Activated CD4-positive, alpha-beta memory T cell treated with anti-CD3 and anti-CD28 coated beads, Interleukin-2, amount 10 ng/mL, durations not matched to agents 7 days and 5 days (primary cell): ENCODE measurements around the gene TMEM108. TPM values are rescaled to one million over a fixed set of nuclear protein-coding genes. Genes with fewer than 3 reads are reported as not detected.

ENCODE experiments used
- CTCF ChIA-PET: fragments of 350-600 bp; sonication (Branson Sonifier 250); formaldehyde crosslinking; loops from one replicate; lab custom pipeline; 2021; ENCODE audit warnings: antibody characterized with exemption, inconsistent platforms; lab: Charles Lee
- POLR2A ChIA-PET: fragments of 350-600 bp; sonication (Branson Sonifier 250); formaldehyde crosslinking; loops from one replicate; lab custom pipeline; 2021; ENCODE audit warnings: antibody characterized with exemption; lab: Charles Lee
- DNase-seq: peaks from one replicate; pipeline ENCODE4 v3.0.0-alpha.2; 2020
- H3K27ac Mint-ChIP-seq: one replicate; pipeline ENCODE4 v1.8.0; 2021; ENCODE audit warnings: mild to moderate bottlenecking, mixed read lengths
- H3K27me3 Mint-ChIP-seq: one replicate; pipeline ENCODE4 v1.8.0; 2021; ENCODE audit warnings: mixed read lengths
- H3K36me3 Mint-ChIP-seq: one replicate; pipeline ENCODE4 v1.8.0; 2021; ENCODE audit warnings: low read depth, mixed read lengths
- H3K4me1 Mint-ChIP-seq: one replicate; pipeline ENCODE4 v1.8.0; 2021; ENCODE audit warnings: mixed read lengths
- H3K4me3 Mint-ChIP-seq: one replicate; pipeline ENCODE4 v1.8.0; 2021; ENCODE audit warnings: mild to moderate bottlenecking, mixed read lengths
- H3K9me3 Mint-ChIP-seq: one replicate; pipeline ENCODE4 v1.8.0; 2021; ENCODE audit warnings: mixed read lengths
- total RNA-seq, 2 experiments: library from RNA; stranded (reverse); gene quantifications; one replicate each; pipeline ENCODE4 v1.2.3, GENCODE V29; 2021

Gene TMEM108
- total RNA-seq, 2 experiments from 2014 or later, result not detected

DNA sequence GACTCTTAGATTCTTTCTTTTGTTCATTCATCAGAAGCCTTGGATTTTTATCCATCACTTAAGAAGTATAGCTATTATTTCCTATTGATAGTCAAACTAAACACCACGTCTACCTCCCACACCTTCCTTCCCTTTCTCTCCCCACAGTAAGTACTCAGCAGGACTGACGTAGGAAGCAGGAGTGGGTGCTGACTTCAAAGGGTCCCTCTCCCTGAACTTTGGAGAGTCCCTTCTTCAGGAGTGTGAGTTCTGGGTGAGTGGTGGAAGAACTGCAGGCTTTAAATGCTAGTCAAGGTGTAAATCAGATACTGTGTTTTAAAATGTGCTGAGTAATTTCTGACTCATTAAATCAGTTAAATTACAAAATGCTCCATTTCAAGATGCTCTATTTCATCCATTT lies 235.2 kb downstream of the TMEM108 start:
- ChIA-PET CTCF (no interaction called here), POLR2A (no interaction called here)
- Mint-ChIP-seq H3K36me3 (no peaks in the 10 kb centered on the region), H3K27me3 (peaks cover 13% of the 10 kb centered on the region), H3K27ac (no peak overlapping the region), H3K4me3 (no peak overlapping the region), H3K4me1 (no peaks in the 10 kb centered on the region), H3K9me3 (no peaks in the 10 kb centered on the region)
- DNase-seq, result no peak

DNA sequence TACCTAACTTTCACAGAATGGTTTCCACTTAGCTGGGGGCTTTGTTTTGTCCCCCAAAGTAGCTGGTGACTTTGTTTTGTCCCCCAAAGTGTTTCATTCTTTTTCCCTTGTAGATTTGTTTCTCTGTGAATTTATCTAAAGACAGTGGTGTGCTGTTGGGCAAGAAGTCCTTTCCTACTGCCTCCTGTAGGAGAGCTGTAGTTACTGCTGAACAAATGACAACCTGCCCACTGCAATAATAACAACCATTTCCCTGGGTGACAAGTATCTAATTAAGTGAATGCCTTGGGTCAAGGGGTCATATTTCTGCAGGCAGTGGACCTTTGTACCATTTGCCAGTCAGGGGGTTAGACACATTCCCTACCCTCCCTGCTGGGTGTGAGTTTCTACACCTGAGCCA lies 236.3 kb downstream of the TMEM108 start:
- H3K4me1 Mint-ChIP-seq, result no peaks in the 10 kb centered on the region
- H3K36me3 Mint-ChIP-seq, result no peaks in the 10 kb centered on the region
- no peak overlapping the region for H3K27ac Mint-ChIP-seq
- H3K9me3 Mint-ChIP-seq, result no peaks in the 10 kb centered on the region
- POLR2A ChIA-PET, result no interaction called here
- CTCF ChIA-PET, result no interaction called here
- no peak overlapping the region for H3K4me3 Mint-ChIP-seq
- peaks cover 13% of the 10 kb centered on the region for H3K27me3 Mint-ChIP-seq
- no peak for DNase-seq

DNA sequence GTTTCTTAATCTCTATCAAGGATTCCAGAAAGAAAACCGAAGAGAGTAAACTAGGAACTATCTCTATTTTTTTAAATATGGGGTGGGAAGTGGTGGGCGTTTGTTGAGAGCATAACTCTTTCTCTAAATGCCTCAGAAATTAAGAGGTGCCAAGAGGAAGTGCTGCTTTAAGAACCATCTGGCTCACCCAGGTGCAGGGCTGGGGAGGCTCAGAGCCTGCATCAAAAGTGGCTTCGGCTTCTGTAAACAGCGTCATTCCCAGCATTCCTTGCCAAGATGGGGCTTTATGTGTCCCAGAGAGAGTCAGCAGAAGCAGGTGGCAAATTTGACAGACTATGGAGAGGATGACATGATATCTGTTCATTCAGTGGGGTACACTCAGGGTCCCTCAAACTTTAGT lies 238.4 kb downstream of the TMEM108 start:
- ChIA-PET POLR2A (no interaction called here), CTCF (no interaction called here)
- no peak for DNase-seq
- H3K4me3 Mint-ChIP-seq, result no peak overlapping the region
- no peaks in the 10 kb centered on the region for H3K9me3 Mint-ChIP-seq
- H3K27me3 Mint-ChIP-seq, result peaks cover 11% of the 10 kb centered on the region
- no peaks in the 10 kb centered on the region for H3K36me3 Mint-ChIP-seq
- no peak overlapping the region for H3K27ac Mint-ChIP-seq
- no peaks in the 10 kb centered on the region for H3K4me1 Mint-ChIP-seq

DNA sequence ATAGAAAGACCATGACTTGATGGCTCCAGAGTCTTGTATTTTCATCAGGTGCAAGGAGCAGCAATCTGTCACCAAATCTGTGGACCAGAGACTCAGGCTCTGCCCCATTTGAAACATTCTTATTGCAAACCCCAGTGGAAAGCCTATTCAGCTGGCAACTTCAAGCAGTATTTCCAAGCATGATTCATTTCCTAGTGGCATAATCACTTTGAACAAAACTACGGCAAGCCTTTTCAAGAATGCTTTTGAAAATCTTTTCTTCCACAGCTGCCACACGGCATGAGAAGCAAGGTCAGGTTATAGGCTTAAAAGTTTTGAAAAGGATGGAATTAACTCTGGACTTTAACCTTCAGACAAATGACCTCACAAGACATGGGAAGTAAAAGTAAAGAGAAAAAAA lies 239.6 kb downstream of the TMEM108 start:
- CTCF ChIA-PET, result no interaction called here
- no peaks in the 10 kb centered on the region for H3K4me1 Mint-ChIP-seq
- no peak overlapping the region for H3K4me3 Mint-ChIP-seq
- peaks cover 12% of the 10 kb centered on the region for H3K27me3 Mint-ChIP-seq
- DNase-seq, result no peak
- H3K9me3 Mint-ChIP-seq, result no peaks in the 10 kb centered on the region
- H3K36me3 Mint-ChIP-seq, result no peaks in the 10 kb centered on the region
- POLR2A ChIA-PET, result no interaction called here
- H3K27ac Mint-ChIP-seq, result no peak overlapping the region

DNA sequence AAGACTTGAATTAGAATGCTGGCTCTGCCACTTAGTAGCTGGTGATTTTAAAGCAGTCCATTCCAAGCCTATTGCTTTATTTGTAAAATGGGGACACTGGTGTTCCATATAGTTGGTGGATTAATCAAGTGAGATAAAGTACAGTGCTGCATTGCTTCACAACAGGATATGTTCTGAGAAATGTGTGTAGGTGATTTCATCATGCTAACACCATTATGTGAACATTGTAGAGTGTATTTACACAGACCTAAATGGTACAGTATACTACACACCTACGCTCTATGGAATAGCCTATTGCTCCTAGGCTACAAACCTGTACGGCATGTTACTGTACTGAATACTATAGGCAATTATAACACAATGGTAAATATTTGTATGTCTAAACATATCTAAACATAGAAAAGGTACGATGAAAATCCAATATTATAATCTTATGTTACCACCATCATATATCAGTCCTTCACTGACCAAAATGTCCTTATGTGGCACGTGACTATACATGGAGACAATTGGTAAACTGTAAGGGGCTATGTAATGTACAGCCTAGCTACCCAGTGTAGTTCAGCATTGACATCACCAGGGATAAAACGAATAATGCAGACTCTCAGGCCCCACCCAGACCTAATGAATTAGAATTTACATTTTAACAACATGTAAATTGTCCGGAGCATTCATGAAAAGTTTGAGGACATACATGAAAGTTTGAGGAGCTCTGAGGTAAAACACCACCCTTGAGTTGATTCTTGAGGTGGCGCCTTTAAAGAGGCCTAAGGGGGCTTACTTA lies 240.3 kb downstream of the TMEM108 start:
- Mint-ChIP-seq H3K36me3 (no peaks in the 10 kb centered on the region), H3K27ac (no peak overlapping the region), H3K4me1 (no peaks in the 10 kb centered on the region), H3K27me3 (peaks cover 12% of the 10 kb centered on the region), H3K4me3 (no peak overlapping the region), H3K9me3 (no peaks in the 10 kb centered on the region)
- ChIA-PET POLR2A (no interaction called here), CTCF (no interaction called here)
- no peak for DNase-seq

DNA sequence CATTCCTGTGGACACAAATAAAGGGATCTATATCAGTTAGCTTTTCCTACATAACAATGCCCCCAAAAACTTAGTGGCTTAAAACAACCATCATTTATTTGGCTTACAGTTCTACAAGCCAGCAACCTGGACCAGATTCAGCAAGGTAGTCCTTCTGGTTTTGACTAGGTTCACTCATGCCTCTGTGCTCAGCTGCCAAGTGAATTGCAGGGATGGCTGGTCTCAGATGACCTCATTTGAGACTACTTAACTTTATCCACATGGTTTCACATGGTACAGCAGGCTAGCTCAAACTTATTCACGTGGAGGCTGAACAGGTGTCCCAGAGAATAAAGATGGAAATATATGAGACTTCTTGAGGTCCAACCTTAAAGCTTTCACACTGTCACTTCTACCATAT lies 242.4 kb downstream of the TMEM108 start:
- Mint-ChIP-seq H3K27me3 (peaks cover 6% of the 10 kb centered on the region), H3K9me3 (no peaks in the 10 kb centered on the region), H3K4me3 (no peak overlapping the region), H3K4me1 (no peaks in the 10 kb centered on the region), H3K27ac (no peak overlapping the region), H3K36me3 (no peaks in the 10 kb centered on the region)
- POLR2A ChIA-PET, result no interaction called here
- CTCF ChIA-PET, result no interaction called here
- no peak for DNase-seq

DNA sequence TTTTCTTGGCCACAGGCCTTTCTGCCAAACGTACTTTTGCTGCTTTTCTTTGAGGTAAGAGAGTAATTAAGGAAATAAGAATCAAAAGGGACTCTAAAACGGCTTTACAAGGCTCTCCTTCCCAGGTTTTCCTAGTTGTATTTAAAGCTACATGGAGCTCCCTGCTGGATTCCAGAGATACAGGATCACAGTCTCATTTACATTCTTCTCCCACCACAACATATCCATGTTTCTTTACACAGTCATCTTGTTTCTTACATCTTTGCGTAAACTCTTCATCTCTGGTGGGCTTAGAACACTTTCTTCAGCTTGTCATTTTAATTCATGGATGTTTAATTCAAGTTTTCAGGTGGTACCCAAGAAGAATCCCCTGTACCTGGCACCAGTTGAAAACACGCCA lies 244.0 kb downstream of the TMEM108 start:
- no peak overlapping the region for H3K27ac Mint-ChIP-seq
- CTCF ChIA-PET, result no interaction called here
- H3K4me1 Mint-ChIP-seq, result no peaks in the 10 kb centered on the region
- no peak overlapping the region for H3K4me3 Mint-ChIP-seq
- H3K9me3 Mint-ChIP-seq, result no peaks in the 10 kb centered on the region
- peaks cover 7% of the 10 kb centered on the region for H3K27me3 Mint-ChIP-seq
- POLR2A ChIA-PET, result no interaction called here
- no peaks in the 10 kb centered on the region for H3K36me3 Mint-ChIP-seq
- DNase-seq, result no peak

DNA sequence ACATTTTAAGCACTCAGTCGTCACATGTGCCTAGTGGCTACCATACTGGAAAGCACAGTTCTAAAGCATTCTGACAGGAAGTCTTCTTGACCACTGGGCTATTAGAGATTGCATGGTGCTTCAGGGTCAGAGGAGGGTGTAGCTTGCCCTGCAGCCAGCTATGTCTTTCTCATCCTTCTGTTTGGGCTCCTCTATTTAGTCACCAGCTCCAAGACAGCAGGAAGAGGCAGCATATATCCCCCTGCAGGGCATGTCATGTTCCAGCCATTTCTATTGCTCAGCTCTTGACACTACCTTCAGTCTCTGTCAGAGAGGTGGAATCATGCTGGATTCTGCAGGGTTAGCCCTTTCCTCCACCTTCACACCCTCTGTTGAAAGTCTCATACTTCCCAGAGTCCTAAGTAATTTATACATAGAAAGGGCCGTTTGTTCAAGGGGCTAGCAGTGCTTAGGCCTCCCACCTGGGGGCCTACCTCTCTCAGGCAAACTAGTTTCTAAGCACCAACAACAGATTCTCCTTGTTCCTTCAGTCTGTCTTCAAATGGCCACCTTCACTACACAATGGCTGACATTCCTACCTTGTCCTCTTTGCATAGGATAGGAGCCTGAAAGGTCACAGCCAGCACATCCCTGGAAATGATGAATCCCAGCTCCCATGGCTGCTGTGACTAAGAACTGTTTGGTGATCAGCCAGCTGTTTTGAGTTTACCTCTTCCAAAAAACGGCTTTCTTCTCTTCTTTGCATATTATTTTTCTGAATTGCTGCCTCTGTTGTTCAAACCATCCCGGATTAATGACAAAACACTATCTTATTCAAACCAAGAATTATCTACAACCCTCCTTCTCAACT lies 246.0 kb downstream of the TMEM108 start:
- POLR2A ChIA-PET, result no interaction called here

DNA sequence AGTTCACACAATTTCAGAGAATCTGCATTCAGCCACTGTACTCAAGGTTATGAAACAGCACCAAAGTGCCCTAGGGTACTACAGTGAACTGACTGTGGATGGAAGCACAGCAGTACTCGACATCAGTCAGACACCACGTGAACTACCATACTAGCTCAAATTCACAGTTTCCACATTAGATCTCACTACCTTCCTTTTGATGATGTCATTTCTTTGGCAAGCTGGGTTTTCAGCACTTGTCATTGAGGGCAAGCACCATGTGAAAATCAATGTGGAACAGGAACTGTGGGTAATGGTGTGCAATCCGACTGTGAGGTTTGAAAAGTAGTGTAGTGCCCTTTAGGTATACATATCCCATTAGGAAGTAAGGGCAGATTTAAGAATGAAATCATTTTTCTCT lies 251.1 kb downstream of the TMEM108 start:
- H3K4me3 Mint-ChIP-seq, result no peak overlapping the region
- no peaks in the 10 kb centered on the region for H3K4me1 Mint-ChIP-seq
- ChIA-PET CTCF (no interaction called here), POLR2A (no interaction called here)
- H3K9me3 Mint-ChIP-seq, result no peaks in the 10 kb centered on the region
- no peaks in the 10 kb centered on the region for H3K36me3 Mint-ChIP-seq
- DNase-seq, result no peak
- H3K27me3 Mint-ChIP-seq, result peaks cover 10% of the 10 kb centered on the region
- no peak overlapping the region for H3K27ac Mint-ChIP-seq

More for the DNA sequence above, 246.0 kb downstream of the TMEM108 start:
- peaks cover 7% of the 10 kb centered on the region for H3K27me3 Mint-ChIP-seq
- H3K9me3 Mint-ChIP-seq, result no peaks in the 10 kb centered on the region
- H3K4me1 Mint-ChIP-seq, result no peaks in the 10 kb centered on the region
- DNase-seq, result no peak
- no peak overlapping the region for H3K27ac Mint-ChIP-seq
- no peaks in the 10 kb centered on the region for H3K36me3 Mint-ChIP-seq
- no peak overlapping the region for H3K4me3 Mint-ChIP-seq
- CTCF ChIA-PET, result no interaction called here

DNA sequence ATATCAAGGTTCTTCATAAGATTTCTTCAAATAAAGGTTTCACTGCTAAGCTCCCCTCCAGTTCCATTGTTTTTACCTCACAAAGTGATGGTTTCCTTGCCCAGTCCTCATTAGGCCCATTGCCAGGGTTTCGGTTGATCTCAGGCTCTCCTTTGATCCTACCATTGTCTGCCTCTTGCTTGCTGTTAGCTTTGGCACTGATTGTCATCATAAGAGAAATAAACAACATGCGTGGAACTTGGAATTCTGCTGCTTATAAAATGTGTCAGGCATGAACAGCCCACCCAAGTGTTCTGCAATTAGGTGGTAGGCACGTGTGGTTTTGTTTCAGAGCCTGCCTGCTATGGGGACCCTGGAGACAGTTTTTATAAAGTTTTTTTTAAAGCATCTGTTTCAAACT lies 254.1 kb downstream of the TMEM108 start:
- DNase-seq, result no peak
- Mint-ChIP-seq H3K9me3 (no peaks in the 10 kb centered on the region), H3K4me3 (no peak overlapping the region), H3K27ac (no peak overlapping the region), H3K4me1 (peaks cover 3% of the 10 kb centered on the region), H3K27me3 (peaks cover 4% of the 10 kb centered on the region), H3K36me3 (no peaks in the 10 kb centered on the region)
- ChIA-PET CTCF (no interaction called here), POLR2A (no interaction called here)

DNA sequence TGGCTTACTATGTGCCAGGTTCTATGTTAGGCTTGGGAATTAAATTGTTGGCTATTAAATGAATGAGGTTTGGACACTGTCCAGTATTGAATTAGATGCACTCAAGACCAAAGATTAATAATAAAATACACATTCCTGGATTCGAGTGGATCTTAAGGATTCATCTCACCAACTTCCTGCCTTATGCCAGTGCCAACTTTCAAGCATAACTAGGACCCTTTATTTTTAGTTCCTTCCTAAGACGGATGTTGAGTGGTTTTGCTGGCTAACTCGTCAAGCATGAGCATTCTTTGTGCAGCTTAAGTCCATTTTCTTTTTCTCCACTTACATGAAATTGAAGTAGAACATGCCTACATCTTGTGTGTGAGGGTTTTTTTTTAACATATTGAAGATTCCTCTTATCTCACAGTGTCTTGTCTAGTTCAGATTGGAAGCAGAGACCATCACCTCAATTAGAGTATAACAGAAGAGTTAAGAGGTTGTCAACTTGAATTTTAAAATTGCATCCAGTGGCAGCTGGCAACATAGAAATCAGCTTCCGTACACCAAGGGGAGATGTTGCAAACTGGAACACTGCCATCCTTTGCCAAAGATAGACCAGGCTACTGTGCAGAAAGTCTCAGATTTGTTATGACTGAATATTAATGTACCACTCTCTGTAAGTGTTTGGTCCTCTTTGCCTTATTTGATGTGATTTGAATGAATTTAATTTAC lies 255.4 kb downstream of the TMEM108 start:
- Mint-ChIP-seq H3K9me3 (no peaks in the 10 kb centered on the region), H3K27me3 (peaks cover 4% of the 10 kb centered on the region), H3K36me3 (no peaks in the 10 kb centered on the region), H3K4me3 (no peak overlapping the region), H3K27ac (no peak overlapping the region), H3K4me1 (peaks cover 3% of the 10 kb centered on the region)
- ChIA-PET POLR2A (no interaction called here), CTCF (no interaction called here)
- DNase-seq, result no peak

DNA sequence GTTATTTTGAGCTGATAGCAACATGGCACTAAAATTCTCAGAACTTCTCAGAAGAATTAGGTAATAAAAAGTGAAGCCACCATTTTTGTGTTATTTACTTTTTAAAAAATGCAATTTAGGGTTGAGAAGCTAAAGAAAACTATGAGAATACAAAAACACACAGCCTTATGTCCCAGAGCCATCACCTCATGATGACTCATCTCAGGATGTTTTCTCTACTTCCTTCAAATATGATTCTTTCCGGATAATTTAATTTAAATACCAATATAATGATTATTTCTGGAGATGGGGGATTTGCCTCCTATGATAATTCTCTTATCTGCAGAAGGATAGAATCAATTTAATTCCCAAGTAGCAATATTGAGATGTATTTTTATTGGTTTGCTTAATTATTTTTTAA lies 256.1 kb downstream of the TMEM108 start:
- POLR2A ChIA-PET, result no interaction called here
- no peak overlapping the region for H3K4me3 Mint-ChIP-seq
- CTCF ChIA-PET, result no interaction called here
- DNase-seq, result no peak
- peaks cover 3% of the 10 kb centered on the region for H3K4me1 Mint-ChIP-seq
- H3K9me3 Mint-ChIP-seq, result no peaks in the 10 kb centered on the region
- H3K36me3 Mint-ChIP-seq, result no peaks in the 10 kb centered on the region
- no peak overlapping the region for H3K27ac Mint-ChIP-seq
- peaks cover 6% of the 10 kb centered on the region for H3K27me3 Mint-ChIP-seq

DNA sequence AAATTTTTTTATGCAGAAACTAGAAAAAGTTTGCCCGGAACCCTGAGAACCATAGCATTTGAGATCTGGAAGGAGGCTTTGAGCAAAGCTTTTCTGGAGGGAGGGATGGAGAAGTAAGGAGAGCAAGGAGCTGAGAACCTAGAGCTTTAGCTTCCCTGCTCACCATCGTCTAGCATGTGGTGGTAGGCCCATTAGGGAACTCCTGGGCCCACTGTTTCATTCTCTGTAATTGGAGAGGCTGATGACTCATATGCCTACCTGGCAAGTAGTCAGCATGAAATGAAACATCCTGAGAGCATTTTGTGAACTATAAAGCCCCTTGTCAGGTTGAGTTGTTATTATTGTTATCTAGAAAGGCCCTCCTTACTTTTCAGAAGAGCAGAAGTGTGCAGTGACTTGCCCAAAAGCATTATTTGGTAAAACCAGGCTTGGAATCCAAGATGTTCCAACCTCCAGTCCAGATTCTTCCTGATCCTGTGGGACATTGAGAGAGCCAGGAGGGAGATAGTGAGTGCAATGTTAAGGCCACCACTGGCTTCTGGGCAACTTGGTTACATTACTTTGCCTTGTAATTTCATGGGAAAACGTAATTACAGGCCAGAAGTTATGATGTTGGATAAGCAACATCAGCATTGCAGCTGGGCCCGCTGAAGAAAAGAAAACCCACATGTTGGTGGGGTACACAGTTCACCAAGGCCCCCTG lies 257.2 kb downstream of the TMEM108 start:
- DNase-seq, result no peak
- Mint-ChIP-seq H3K9me3 (no peaks in the 10 kb centered on the region), H3K27me3 (peaks cover 5% of the 10 kb centered on the region), H3K4me3 (no peak overlapping the region), H3K36me3 (no peaks in the 10 kb centered on the region), H3K4me1 (peaks cover 3% of the 10 kb centered on the region), H3K27ac (no peak overlapping the region)
- CTCF ChIA-PET, result no interaction called here
- POLR2A ChIA-PET, result no interaction called here
